Activated naive CD8-positive, alpha-beta T cell treated with anti-CD3 and anti-CD28 coated beads for 36 hours (primary cell): Measurements from ENCODE around the gene CEP112. TPM values are rescaled to one million over a fixed set of nuclear protein-coding genes. Genes with fewer than 3 reads are reported as not detected.
A peak's percentile ranks its signal among the peaks of the same experiment; 100 is the strongest.

ENCODE experiments used
- DNase-seq: peaks from one replicate; pipeline ENCODE4 v3.0.0; 2021
- H3K27ac Mint-ChIP-seq: one replicate; pipeline ENCODE4 v1.8.0; 2022; ENCODE audit warnings: mild to moderate bottlenecking, moderate library complexity, mixed read lengths
- H3K27me3 Mint-ChIP-seq: one replicate; pipeline ENCODE4 v1.8.0; 2022; ENCODE audit warnings: mild to moderate bottlenecking, mixed read lengths
- H3K36me3 Mint-ChIP-seq: one replicate; pipeline ENCODE4 v1.8.0; 2021; ENCODE audit warnings: mild to moderate bottlenecking, mixed read lengths
- H3K4me1 Mint-ChIP-seq: one replicate; pipeline ENCODE4 v1.8.0; 2021; ENCODE audit warnings: mixed read lengths
- H3K4me3 Mint-ChIP-seq: one replicate; pipeline ENCODE4 v1.8.0; 2022; ENCODE audit warnings: mild to moderate bottlenecking, moderate library complexity, mixed read lengths
- H3K9me3 Mint-ChIP-seq: one replicate; pipeline ENCODE4 v1.8.0; 2022; ENCODE audit warnings: mixed read lengths
- total RNA-seq, 2 experiments: library from RNA; stranded (reverse); gene quantifications; one replicate each; pipeline ENCODE4 v1.2.3, GENCODE V29; 2021

The CEP112 gene
- total RNA-seq, 2 experiments from 2014 or later = 0.54 to 1.3 TPM

GRCh38 chr17:65609286-65609685, 582.6 kb downstream of the CEP112 start:
- H3K9me3 Mint-ChIP-seq = no peaks in the 10 kb centered on the region
- no peak overlapping the region for H3K27ac Mint-ChIP-seq
- H3K4me3 Mint-ChIP-seq = no peak overlapping the region
- no peak for DNase-seq
- no peaks in the 10 kb centered on the region for H3K4me1 Mint-ChIP-seq
- H3K27me3 Mint-ChIP-seq = no peaks in the 10 kb centered on the region
- no peaks in the 10 kb centered on the region for H3K36me3 Mint-ChIP-seq

GRCh38 chr17:65604070-65604469, 587.9 kb downstream of the CEP112 start:
- Mint-ChIP-seq H3K4me3 (no peak overlapping the region), H3K9me3 (no peaks in the 10 kb centered on the region)

GRCh38 chr17:65601881-65602280, 590.1 kb downstream of the CEP112 start:
- H3K4me1 Mint-ChIP-seq = no peaks in the 10 kb centered on the region
- H3K36me3 Mint-ChIP-seq = no peaks in the 10 kb centered on the region
- DNase-seq = no peak
- no peaks in the 10 kb centered on the region for H3K27me3 Mint-ChIP-seq
- no peaks in the 10 kb centered on the region for H3K9me3 Mint-ChIP-seq
- H3K4me3 Mint-ChIP-seq = no peak overlapping the region
- H3K27ac Mint-ChIP-seq = no peak overlapping the region

More at GRCh38 chr17:65604070-65604469, 587.9 kb downstream of the CEP112 start:
- Mint-ChIP-seq H3K27me3 (no peaks in the 10 kb centered on the region), H3K27ac (no peak overlapping the region), H3K36me3 (no peaks in the 10 kb centered on the region), H3K4me1 (no peaks in the 10 kb centered on the region)
- no peak for DNase-seq

GRCh38 chr17:65601145-65601544, 590.8 kb downstream of the CEP112 start:
- Mint-ChIP-seq H3K27ac (no peak overlapping the region), H3K36me3 (no peaks in the 10 kb centered on the region), H3K27me3 (no peaks in the 10 kb centered on the region), H3K4me3 (no peak overlapping the region), H3K9me3 (no peaks in the 10 kb centered on the region), H3K4me1 (no peaks in the 10 kb centered on the region)
- no peak for DNase-seq

GRCh38 chr17:65600518-65600917, 591.4 kb downstream of the CEP112 start:
- H3K4me1 Mint-ChIP-seq = no peaks in the 10 kb centered on the region
- H3K27ac Mint-ChIP-seq = no peak overlapping the region
- H3K4me3 Mint-ChIP-seq = no peak overlapping the region
- no peak for DNase-seq
- H3K36me3 Mint-ChIP-seq = no peaks in the 10 kb centered on the region
- H3K27me3 Mint-ChIP-seq = no peaks in the 10 kb centered on the region
- H3K9me3 Mint-ChIP-seq = no peaks in the 10 kb centered on the region

- Mint-ChIP-seq H3K4me1 (peaks cover 7% of the 10 kb centered on the region), H3K27ac (no peak overlapping the region), H3K27me3 (no peaks in the 10 kb centered on the region), H3K9me3 (no peaks in the 10 kb centered on the region), H3K4me3 (no peak overlapping the region), H3K36me3 (no peaks in the 10 kb centered on the region)
- no peak for DNase-seq
Measured at GRCh38 chr17:65599650-65600049, 592.3 kb downstream of the CEP112 start.

- Mint-ChIP-seq H3K27me3 (no peaks in the 10 kb centered on the region), H3K36me3 (no peaks in the 10 kb centered on the region), H3K4me1 (peaks cover 15% of the 10 kb centered on the region), H3K4me3 (no peak overlapping the region), H3K27ac (no peak overlapping the region), H3K9me3 (no peaks in the 10 kb centered on the region)
- DNase-seq = no peak
Measured at GRCh38 chr17:65598746-65599145, 593.2 kb downstream of the CEP112 start.

GRCh38 chr17:65595071-65595656, 596.8 kb downstream of the CEP112 start:
- no peak for DNase-seq
- no peaks in the 10 kb centered on the region for H3K27me3 Mint-ChIP-seq
- H3K4me3 Mint-ChIP-seq = no peak overlapping the region
- H3K9me3 Mint-ChIP-seq = no peaks in the 10 kb centered on the region
- no peak overlapping the region for H3K27ac Mint-ChIP-seq
- no peaks in the 10 kb centered on the region for H3K36me3 Mint-ChIP-seq
- peaks cover 26% of the 10 kb centered on the region for H3K4me1 Mint-ChIP-seq

GRCh38 chr17:65593855-65594845, 597.8 kb downstream of the CEP112 start:
- no peaks in the 10 kb centered on the region for H3K36me3 Mint-ChIP-seq
- no peaks in the 10 kb centered on the region for H3K9me3 Mint-ChIP-seq
- H3K27me3 Mint-ChIP-seq = no peaks in the 10 kb centered on the region
- DNase-seq = peak; percentile 8
- H3K27ac Mint-ChIP-seq = peak overlapping the region; percentile 10
- H3K4me1 Mint-ChIP-seq = peaks cover 26% of the 10 kb centered on the region
- H3K4me3 Mint-ChIP-seq = peak overlapping the region; percentile 69

GRCh38 chr17:65593092-65593854, 598.7 kb downstream of the CEP112 start:
- peaks cover 28% of the 10 kb centered on the region for H3K4me1 Mint-ChIP-seq
- H3K27ac Mint-ChIP-seq = no peak overlapping the region
- H3K4me3 Mint-ChIP-seq = peak overlapping the region; percentile 69
- no peaks in the 10 kb centered on the region for H3K36me3 Mint-ChIP-seq
- DNase-seq = peak; percentile 5
- H3K9me3 Mint-ChIP-seq = no peaks in the 10 kb centered on the region
- no peaks in the 10 kb centered on the region for H3K27me3 Mint-ChIP-seq

GRCh38 chr17:65592125-65592965, 599.6 kb downstream of the CEP112 start:
- H3K9me3 Mint-ChIP-seq = no peaks in the 10 kb centered on the region
- H3K36me3 Mint-ChIP-seq = no peaks in the 10 kb centered on the region
- no peaks in the 10 kb centered on the region for H3K27me3 Mint-ChIP-seq
- DNase-seq = no peak
- no peak overlapping the region for H3K4me3 Mint-ChIP-seq
- peaks cover 29% of the 10 kb centered on the region for H3K4me1 Mint-ChIP-seq
- no peak overlapping the region for H3K27ac Mint-ChIP-seq

GRCh38 chr17:65589321-65589720, 602.6 kb downstream of the CEP112 start:
- no peak for DNase-seq
- Mint-ChIP-seq H3K9me3 (no peaks in the 10 kb centered on the region), H3K36me3 (no peaks in the 10 kb centered on the region), H3K27ac (no peak overlapping the region), H3K4me1 (peaks cover 29% of the 10 kb centered on the region), H3K27me3 (no peaks in the 10 kb centered on the region), H3K4me3 (no peak overlapping the region)

- Mint-ChIP-seq H3K27me3 (no peaks in the 10 kb centered on the region), H3K9me3 (no peaks in the 10 kb centered on the region), H3K36me3 (no peaks in the 10 kb centered on the region), H3K4me1 (peaks cover 25% of the 10 kb centered on the region), H3K4me3 (no peak overlapping the region), H3K27ac (no peak overlapping the region)
- DNase-seq = no peak
Measured at GRCh38 chr17:65588181-65588808, 603.6 kb downstream of the CEP112 start.

- Mint-ChIP-seq H3K4me1 (peaks cover 18% of the 10 kb centered on the region), H3K4me3 (no peak overlapping the region), H3K9me3 (no peaks in the 10 kb centered on the region), H3K27me3 (no peaks in the 10 kb centered on the region), H3K27ac (no peak overlapping the region), H3K36me3 (no peaks in the 10 kb centered on the region)
- no peak for DNase-seq
Measured at GRCh38 chr17:65587534-65588180, 604.3 kb downstream of the CEP112 start.
